GM19193 (cell line): Measurements from ENCODE around the gene OGN.

Experiments
- POLR2A ChIP-seq: IDR thresholded peaks from 4 replicates; pipeline ENCODE4 v1.6.1; 2011; ENCODE audit not compliant: insufficient read depth, insufficient read length; ENCODE audit errors: extremely low read depth

Gene OGN

GRCh38 chr9:92384375-92384774 is 20.0 kb downstream of the OGN start:
- no peak for TF ChIP-seq POLR2A

GRCh38 chr9:92381775-92382174 is 22.6 kb downstream of the OGN start:
- TF ChIP-seq POLR2A, result no peak

GRCh38 chr9:92380603-92381002 is 23.8 kb downstream of the OGN start:
- no peak for TF ChIP-seq POLR2A

- no peak for TF ChIP-seq POLR2A
These were observed 25.4 kb downstream of the OGN start for GRCh38 chr9:92378865-92379560.

- TF ChIP-seq POLR2A, result no peak
These were observed 26.5 kb downstream of the OGN start for GRCh38 chr9:92377876-92378275.

- TF ChIP-seq POLR2A, result no peak
These were observed 31.2 kb downstream of the OGN start for GRCh38 chr9:92373167-92373566.

GRCh38 chr9:92369075-92369474 is 35.3 kb downstream of the OGN start:
- no peak for TF ChIP-seq POLR2A

- TF ChIP-seq POLR2A, result no peak
These were observed 44.3 kb downstream of the OGN start for GRCh38 chr9:92360083-92360482.

GRCh38 chr9:92359394-92359995 is 44.9 kb downstream of the OGN start:
- TF ChIP-seq POLR2A, result no peak

- no peak for TF ChIP-seq POLR2A
These were observed 51.3 kb downstream of the OGN start for GRCh38 chr9:92353051-92353450.

- no peak for TF ChIP-seq POLR2A
These were observed 53.6 kb downstream of the OGN start for GRCh38 chr9:92350740-92351133.

GRCh38 chr9:92349771-92350739 is 54.3 kb downstream of the OGN start:
- no peak for TF ChIP-seq POLR2A

GRCh38 chr9:92345582-92345981 is 58.8 kb downstream of the OGN start:
- TF ChIP-seq POLR2A, result no peak

- TF ChIP-seq POLR2A, result no peak
These were observed 61.4 kb downstream of the OGN start for GRCh38 chr9:92342825-92343488.

- no peak for TF ChIP-seq POLR2A
These were observed 62.8 kb downstream of the OGN start for GRCh38 chr9:92341578-92341977.
